Measurements from ENCODE around the gene IGF2R.
"Not testable (repeated sequence)": the region's sequence is repeated elsewhere in the genome, so short reads cannot be mapped to it uniquely, and the experiment has no call there.

The IGF2R gene

GRCh38 chr6:160108077-160108476, 139.2 kb downstream of the IGF2R start:
- Histone ChIP-seq H3K27me3 (no peaks in the 10 kb centered on the region), H3K4me3 (no peak overlapping the region), H3K4me2 (no peak overlapping the region), H3K9ac (no peak overlapping the region), H3K4me1 (no peaks in the 10 kb centered on the region), H3K36me3 (peaks cover 74% of the 10 kb centered on the region), H4K20me1 (peaks cover 8% of the 10 kb centered on the region; the same call in 1 of the 2 replicates), H3K9me3 (no peaks in the 10 kb centered on the region), H3K27ac (no peak overlapping the region)
- no peak for TF ChIP-seq Cebpa-rat (IDR thresholded peaks at IDR 0.05)

GRCh38 chr6:160110586-160111123, 141.8 kb downstream of the IGF2R start:
- H3K4me2 ChIP-seq = no peak overlapping the region
- peaks cover 3% of the 10 kb centered on the region for H3K9me3 ChIP-seq
- H4K20me1 ChIP-seq = no peaks in the 10 kb centered on the region
- no peaks in the 10 kb centered on the region for H3K27me3 ChIP-seq
- TF ChIP-seq Cebpa-rat (IDR thresholded peaks at IDR 0.05) = no peak
- no peaks in the 10 kb centered on the region for H3K4me1 ChIP-seq
- H3K4me3 ChIP-seq = no peak overlapping the region
- H3K27ac ChIP-seq = no peak overlapping the region
- H3K9ac ChIP-seq = no peak overlapping the region
- peaks cover 48% of the 10 kb centered on the region for H3K36me3 ChIP-seq

GRCh38 chr6:160111806-160112205, 142.9 kb downstream of the IGF2R start:
- H3K9me3 ChIP-seq = peaks cover 14% of the 10 kb centered on the region
- H3K4me2 ChIP-seq = no peak overlapping the region
- no peak overlapping the region for H3K4me3 ChIP-seq
- H3K9ac ChIP-seq = no peak overlapping the region
- no peak overlapping the region for H3K27ac ChIP-seq
- no peak for TF ChIP-seq Cebpa-rat (IDR thresholded peaks at IDR 0.05)
- H3K27me3 ChIP-seq = no peaks in the 10 kb centered on the region
- H3K36me3 ChIP-seq = peaks cover 45% of the 10 kb centered on the region
- H4K20me1 ChIP-seq = no peaks in the 10 kb centered on the region
- H3K4me1 ChIP-seq = no peaks in the 10 kb centered on the region

GRCh38 chr6:160112628-160113299, 143.9 kb downstream of the IGF2R start:
- Histone ChIP-seq H3K4me1 (no peaks in the 10 kb centered on the region), H3K36me3 (peaks cover 45% of the 10 kb centered on the region), H3K4me3 (no peak overlapping the region), H3K9me3 (peaks cover 24% of the 10 kb centered on the region), H3K27ac (no peak overlapping the region), H4K20me1 (no peaks in the 10 kb centered on the region), H3K27me3 (no peaks in the 10 kb centered on the region), H3K4me2 (no peak overlapping the region), H3K9ac (no peak overlapping the region)
- no peak for TF ChIP-seq Cebpa-rat (IDR thresholded peaks at IDR 0.05)

GRCh38 chr6:160114536-160114935, 145.7 kb downstream of the IGF2R start:
- H3K4me1 ChIP-seq, H3K4me2 ChIP-seq, H3K4me3 ChIP-seq, H3K27me3 ChIP-seq, H4K20me1 ChIP-seq, H3K9ac ChIP-seq, H3K27ac ChIP-seq: not testable (repeated sequence)
- Histone ChIP-seq H3K9me3 (peaks cover 37% of the 10 kb centered on the region), H3K36me3 (peaks cover 42% of the 10 kb centered on the region)

- H3K4me3 ChIP-seq = no peak overlapping the region
- no peaks in the 10 kb centered on the region for H3K27me3 ChIP-seq
- H3K4me1 ChIP-seq = no peaks in the 10 kb centered on the region
- no peak overlapping the region for H3K27ac ChIP-seq
- peaks cover 37% of the 10 kb centered on the region for H3K9me3 ChIP-seq
- H4K20me1 ChIP-seq = no peaks in the 10 kb centered on the region
- H3K9ac ChIP-seq = no peak overlapping the region
- TF ChIP-seq Cebpa-rat (IDR thresholded peaks at IDR 0.05) = no peak
- H3K36me3 ChIP-seq = peaks cover 33% of the 10 kb centered on the region
- H3K4me2 ChIP-seq = no peak overlapping the region
These were observed 146.5 kb downstream of the IGF2R start for GRCh38 chr6:160115421-160115820.

- Histone ChIP-seq H3K27ac (no peak overlapping the region), H3K36me3 (peaks cover 31% of the 10 kb centered on the region), H4K20me1 (no peaks in the 10 kb centered on the region), H3K4me3 (0 out of 2 replicates have a peak overlapping the region, but pooled peaks have one; percentile 14), H3K9ac (no peak overlapping the region), H3K4me2 (no peak overlapping the region), H3K4me1 (no peaks in the 10 kb centered on the region), H3K9me3 (peaks cover 37% of the 10 kb centered on the region), H3K27me3 (no peaks in the 10 kb centered on the region)
- no peak for TF ChIP-seq Cebpa-rat (IDR thresholded peaks at IDR 0.05)
These were observed 147.5 kb downstream of the IGF2R start for GRCh38 chr6:160116411-160116810.

GRCh38 chr6:160117137-160117536, 148.3 kb downstream of the IGF2R start:
- Histone ChIP-seq H3K27me3 (no peaks in the 10 kb centered on the region), H3K9me3 (peaks cover 37% of the 10 kb centered on the region), H4K20me1 (no peaks in the 10 kb centered on the region), H3K27ac (no peak overlapping the region), H3K4me3 (peak overlapping the region; percentile 14; the same call in 1 of the 2 replicates), H3K36me3 (peaks cover 31% of the 10 kb centered on the region), H3K4me2 (no peak overlapping the region), H3K4me1 (no peaks in the 10 kb centered on the region), H3K9ac (no peak overlapping the region)
- TF ChIP-seq Cebpa-rat (IDR thresholded peaks at IDR 0.05) = no peak

GRCh38 chr6:160118620-160119229, 149.8 kb downstream of the IGF2R start:
- Histone ChIP-seq H3K4me2 (no peak overlapping the region), H3K27ac (no peak overlapping the region), H3K36me3 (peaks cover 31% of the 10 kb centered on the region), H3K27me3 (no peaks in the 10 kb centered on the region), H3K9ac (no peak overlapping the region), H3K4me1 (no peaks in the 10 kb centered on the region), H3K4me3 (no peak overlapping the region), H4K20me1 (no peaks in the 10 kb centered on the region), H3K9me3 (peaks cover 37% of the 10 kb centered on the region)
- TF ChIP-seq Cebpa-rat (IDR thresholded peaks at IDR 0.05) = no peak

- H3K36me3 ChIP-seq = peaks cover 31% of the 10 kb centered on the region
- no peak overlapping the region for H3K4me3 ChIP-seq
- no peaks in the 10 kb centered on the region for H4K20me1 ChIP-seq
- H3K9ac ChIP-seq = no peak overlapping the region
- no peak for TF ChIP-seq Cebpa-rat (IDR thresholded peaks at IDR 0.05)
- H3K9me3 ChIP-seq = peaks cover 37% of the 10 kb centered on the region
- H3K4me1 ChIP-seq = no peaks in the 10 kb centered on the region
- no peaks in the 10 kb centered on the region for H3K27me3 ChIP-seq
- H3K27ac ChIP-seq = no peak overlapping the region
- no peak overlapping the region for H3K4me2 ChIP-seq
These were observed 151.2 kb downstream of the IGF2R start for GRCh38 chr6:160120087-160120486.

Measured in BLaER1 (cell line).